ENCODE results near the gene SPARCL1. TPM values are rescaled to one million over a fixed set of nuclear protein-coding genes. Genes with fewer than 3 reads are reported as not detected.

The SPARCL1 gene
- total and polyA plus RNA-seq, 2 donors (not counting 3 experiments of a cell fraction or from before 2014, with no cell fraction given) = not detected

DNA sequence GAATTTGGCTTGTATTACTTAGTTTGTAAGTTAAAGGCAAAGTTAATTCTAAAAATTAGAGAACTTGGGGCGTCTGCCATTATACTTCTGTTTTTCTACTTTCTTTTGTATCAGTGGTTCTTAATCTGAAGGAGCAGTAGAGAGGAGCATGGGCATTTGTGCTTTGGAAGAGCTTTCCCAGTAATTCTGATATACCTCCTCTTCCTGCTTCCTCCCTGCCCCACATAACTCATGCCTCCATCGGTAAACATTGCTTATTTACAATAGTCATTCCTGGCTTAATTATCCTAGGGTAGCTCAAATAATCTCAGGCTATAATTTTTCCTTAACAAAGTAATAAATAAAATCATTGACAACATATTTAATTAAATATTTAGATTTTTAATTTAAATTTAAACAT, 37.1 kb upstream of the SPARCL1 start:
- Histone ChIP-seq H3K9me1 (replicated peaks; ENCODE audit: control insufficient read depth, extremely low read depth, insufficient read depth, low read length) (no peaks in the 10 kb centered on the region), H3K4me2 (ENCODE audit: insufficient read depth, low read length) (no peak overlapping the region), H3K4me3 (replicated peaks in 1 of 3; ENCODE audit: insufficient read depth in 1 of 3, low read depth in 1 of 3, low read length in 3 of 3) (no peak overlapping the region), H3K27me3 (ENCODE audit: control insufficient read depth in 2 of 2, insufficient read depth in 2 of 2, low read length in 2 of 2) (no peaks in the 10 kb centered on the region), H3K79me2 (ENCODE audit: control insufficient read depth, insufficient read depth, low read length) (no peaks in the 10 kb centered on the region), H4K20me1 (replicated peaks; ENCODE audit: control insufficient read depth, extremely low read depth, insufficient read depth, low read length) (no peaks in the 10 kb centered on the region), H3K27ac (ENCODE audit: insufficient read depth, low read depth, low read length) (no peak overlapping the region), H3K36me3 (ENCODE audit: control insufficient read depth in 2 of 2, extremely low read depth in 1 of 2, insufficient read depth in 2 of 2, low read length in 2 of 2) (no peaks in the 10 kb centered on the region), H3K9ac (replicated peaks; ENCODE audit: extremely low read depth, insufficient read depth, low read length) (no peak overlapping the region), H2AFZ (ENCODE audit: low read depth, low read length) (no peak overlapping the region), H3K4me1 (ENCODE audit: control insufficient read depth, extremely low read depth, insufficient read depth, low read length) (no peaks in the 10 kb centered on the region), H3K9me3 (replicated peaks; ENCODE audit: control insufficient read depth, insufficient read depth, low read length) (no peaks in the 10 kb centered on the region)
- BruUV-seq (replicated peaks) = no TSS peak
- intact Hi-C loops (cut with micrococcal nuclease) = no loop called here
- dilution Hi-C loops (cut with MboI; ENCODE audit: extremely low pct_ligation_motif_present, low sequenced_read_pairs) = no loop called here
- TF ChIP-seq, protein P1, sequence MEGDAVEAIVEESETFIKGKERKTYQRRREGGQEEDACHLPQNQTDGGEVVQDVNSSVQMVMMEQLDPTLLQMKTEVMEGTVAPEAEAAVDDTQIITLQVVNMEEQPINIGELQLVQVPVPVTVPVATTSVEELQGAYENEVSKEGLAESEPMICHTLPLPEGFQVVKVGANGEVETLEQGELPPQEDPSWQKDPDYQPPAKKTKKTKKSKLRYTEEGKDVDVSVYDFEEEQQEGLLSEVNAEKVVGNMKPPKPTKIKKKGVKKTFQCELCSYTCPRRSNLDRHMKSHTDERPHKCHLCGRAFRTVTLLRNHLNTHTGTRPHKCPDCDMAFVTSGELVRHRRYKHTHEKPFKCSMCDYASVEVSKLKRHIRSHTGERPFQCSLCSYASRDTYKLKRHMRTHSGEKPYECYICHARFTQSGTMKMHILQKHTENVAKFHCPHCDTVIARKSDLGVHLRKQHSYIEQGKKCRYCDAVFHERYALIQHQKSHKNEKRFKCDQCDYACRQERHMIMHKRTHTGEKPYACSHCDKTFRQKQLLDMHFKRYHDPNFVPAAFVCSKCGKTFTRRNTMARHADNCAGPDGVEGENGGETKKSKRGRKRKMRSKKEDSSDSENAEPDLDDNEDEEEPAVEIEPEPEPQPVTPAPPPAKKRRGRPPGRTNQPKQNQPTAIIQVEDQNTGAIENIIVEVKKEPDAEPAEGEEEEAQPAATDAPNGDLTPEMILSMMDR (IDR thresholded peaks at IDR 0.05; ENCODE audit: extremely low read depth in 1 of 2, insufficient read depth in 1 of 2, low read depth in 1 of 2, low read length in 2 of 2) = no peak
- no peak for TF ChIP-seq POLR2AphosphoS5 (IDR thresholded peaks at IDR 0.05; ENCODE audit: insufficient read depth, low read depth, low read length)
- no peak for TF ChIP-seq MYC (IDR thresholded peaks at IDR 0.05; ENCODE audit: low read depth, low read length)
- no peak for TF ChIP-seq JUN (IDR thresholded peaks at IDR 0.05; ENCODE audit: borderline replicate concordance, insufficient read depth, insufficient read length, low read depth)
- TF ChIP-seq, protein P2, sequence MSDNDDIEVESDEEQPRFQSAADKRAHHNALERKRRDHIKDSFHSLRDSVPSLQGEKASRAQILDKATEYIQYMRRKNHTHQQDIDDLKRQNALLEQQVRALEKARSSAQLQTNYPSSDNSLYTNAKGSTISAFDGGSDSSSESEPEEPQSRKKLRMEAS (IDR thresholded peaks at IDR 0.05; ENCODE audit: insufficient read depth, insufficient read length) = no peak
- TF ChIP-seq GATA2 (IDR thresholded peaks at IDR 0.05; ENCODE audit: insufficient read depth, insufficient read length, low read depth, low read length) = no peak
- ChIA-PET POLR2A (no interaction called here), CTCF (no interaction called here)
- FAIRE-seq (no peak), DNase-seq (ENCODE audit: low read depth, low spot score) (no peak)

DNA sequence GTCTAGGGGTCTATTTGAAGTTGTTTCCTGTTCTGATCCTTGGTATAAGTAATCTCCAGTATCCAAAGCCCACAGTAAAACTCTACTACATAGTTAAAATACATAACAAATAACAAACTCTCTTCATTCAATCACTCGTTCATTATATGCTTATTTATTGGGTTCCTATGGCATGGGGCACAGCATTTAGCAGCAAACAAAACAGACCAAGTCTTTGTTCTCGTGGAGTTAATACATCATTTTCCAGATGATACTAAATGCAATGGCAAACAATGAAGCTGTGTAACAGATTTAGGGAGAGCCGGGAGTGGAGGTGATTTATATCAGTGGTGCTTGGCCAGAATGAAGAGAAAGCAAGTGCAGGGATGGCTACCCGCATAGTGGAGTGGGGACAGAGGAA, 36.6 kb upstream of the SPARCL1 start:
- no peak overlapping the region for H3K4me2 ChIP-seq (ENCODE audit: insufficient read depth, low read length)
- FAIRE-seq = no peak
- dilution Hi-C loops (cut with MboI; ENCODE audit: extremely low pct_ligation_motif_present, low sequenced_read_pairs) = no loop called here
- H3K36me3 ChIP-seq (ENCODE audit: control insufficient read depth in 2 of 2, extremely low read depth in 1 of 2, insufficient read depth in 2 of 2, low read length in 2 of 2) = no peaks in the 10 kb centered on the region
- no peaks in the 10 kb centered on the region for H3K79me2 ChIP-seq (ENCODE audit: control insufficient read depth, insufficient read depth, low read length)
- CTCF ChIA-PET = no interaction called here
- no peaks in the 10 kb centered on the region for H3K27me3 ChIP-seq (ENCODE audit: control insufficient read depth in 2 of 2, insufficient read depth in 2 of 2, low read length in 2 of 2)
- no peak overlapping the region for H3K27ac ChIP-seq (ENCODE audit: insufficient read depth, low read depth, low read length)
- TF ChIP-seq FOS (IDR thresholded peaks at IDR 0.05; ENCODE audit: borderline replicate concordance, insufficient read depth, low read length) (no peak), POLR2AphosphoS5 (IDR thresholded peaks at IDR 0.05; ENCODE audit: insufficient read depth, low read depth, low read length) (no peak), MYC (IDR thresholded peaks at IDR 0.05; ENCODE audit: low read depth, low read length) (no peak), JUN (IDR thresholded peaks at IDR 0.05; ENCODE audit: borderline replicate concordance, insufficient read depth, insufficient read length, low read depth) (no peak), EZH2 (IDR thresholded peaks at IDR 0.05; ENCODE audit: borderline replicate concordance, low read depth, low read length, severe bottlenecking) (no peak), POLR2A (IDR thresholded peaks at IDR 0.05; ENCODE audit: low read depth, low read length) (no peak), GATA2 (IDR thresholded peaks at IDR 0.05; ENCODE audit: insufficient read depth, insufficient read length, low read depth, low read length) (no peak)
- TF ChIP-seq, protein P1 (IDR thresholded peaks at IDR 0.05; ENCODE audit: extremely low read depth in 1 of 2, insufficient read depth in 1 of 2, low read depth in 1 of 2, low read length in 2 of 2) = no peak
- H4K20me1 ChIP-seq (replicated peaks; ENCODE audit: control insufficient read depth, extremely low read depth, insufficient read depth, low read length) = no peaks in the 10 kb centered on the region
- H3K9me3 ChIP-seq (replicated peaks; ENCODE audit: control insufficient read depth, insufficient read depth, low read length) = no peaks in the 10 kb centered on the region
- no peak overlapping the region for H3K4me3 ChIP-seq (replicated peaks in 1 of 3; ENCODE audit: insufficient read depth in 1 of 3, low read depth in 1 of 3, low read length in 3 of 3)
- DNase-seq (ENCODE audit: low read depth, low spot score) = no peak
- no peaks in the 10 kb centered on the region for H3K4me1 ChIP-seq (ENCODE audit: control insufficient read depth, extremely low read depth, insufficient read depth, low read length)
- H3K9ac ChIP-seq (replicated peaks; ENCODE audit: extremely low read depth, insufficient read depth, low read length) = no peak overlapping the region
- intact Hi-C loops (cut with micrococcal nuclease) = no loop called here
- POLR2A ChIA-PET = no interaction called here
- BruUV-seq (replicated peaks) = no TSS peak
- H2AFZ ChIP-seq (ENCODE audit: low read depth, low read length) = no peak overlapping the region
- H3K9me1 ChIP-seq (replicated peaks; ENCODE audit: control insufficient read depth, extremely low read depth, insufficient read depth, low read length) = no peaks in the 10 kb centered on the region

Data from endothelial cell of umbilical vein (primary cell).